ENCODE results near the gene CALR3. TPM values are rescaled to one million over a fixed set of nuclear protein-coding genes. Genes with fewer than 3 reads are reported as not detected.

Gene CALR3
- polyA plus RNA-seq, 1 experiment: not detected

DNA sequence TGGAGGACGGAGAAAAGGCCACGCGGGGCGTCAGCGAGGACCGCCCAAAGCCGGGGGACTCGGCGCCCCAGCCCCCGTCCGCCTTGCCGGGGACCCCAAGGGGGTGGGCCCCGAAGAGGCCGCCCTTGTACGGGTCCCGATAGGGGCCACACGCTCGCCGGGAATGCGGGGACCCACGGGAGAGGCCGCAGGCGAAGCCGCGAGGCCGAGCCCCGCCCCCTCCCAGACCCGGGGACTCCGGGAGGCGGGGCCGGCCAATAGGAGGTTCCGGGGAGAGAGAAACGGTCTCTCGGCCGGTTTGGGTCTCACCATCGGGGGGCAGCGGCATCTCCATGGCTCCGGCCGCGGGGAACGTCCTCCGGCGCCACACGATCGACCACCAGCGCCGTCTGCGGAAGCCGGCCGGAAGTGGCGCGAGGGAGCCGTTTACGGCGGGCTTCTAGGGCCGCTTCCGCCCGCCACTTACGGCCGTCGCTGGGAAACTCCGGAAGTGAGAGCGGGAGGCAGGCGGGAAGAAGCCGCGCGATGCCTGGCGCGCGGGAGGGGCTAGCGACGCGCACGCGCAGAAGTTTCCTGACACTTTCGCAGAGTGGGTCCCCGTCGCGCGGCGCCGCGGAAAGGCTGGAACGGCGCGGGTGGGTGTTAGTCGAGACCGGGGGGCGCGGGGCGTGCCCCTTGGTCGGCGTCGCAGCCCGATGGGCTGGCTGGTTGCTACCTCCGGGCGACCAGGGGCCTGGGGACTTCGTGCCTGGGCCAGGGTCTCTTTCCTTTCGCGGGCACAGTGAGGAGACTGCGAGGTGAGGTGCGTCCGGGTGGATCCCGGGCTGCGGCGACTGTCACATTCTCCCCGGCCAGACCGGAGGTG is 46.3 kb upstream of the CALR3 start, which contains the start of gene CHERP:
Gene CHERP (minus strand): TSS at position 393 of the 865 bp plus-strand sequence. CDS start 59 bp downstream, at position 334.
- peak within 1 kb of the TSS; percentile 92 for H3K4me3 ChIP-seq (ENCODE audit: low read depth, low read length)
- H3K27me3 ChIP-seq (ENCODE audit: control insufficient read depth, insufficient read depth, low read length): no peaks in the 10 kb centered on the region
- ChIA-PET CTCF (interaction anchor here (0.7 kb wide), 1 partner anchor 9 kb away, joined by 3 read pairs; no protein-coding TSS in a partner anchor), POLR2A (interaction anchor here (0.6 to 1.1 kb wide), 7 partner anchors 18 to 763 kb away, joined by 3 to 9 read pairs (median 4); partner anchors contain the start of gene MED26)
- TF ChIP-seq CTCF (IDR thresholded peaks at IDR 0.05; ENCODE audit: low read depth, low read length): no peak
- peaks cover 2% of the 10 kb centered on the region; the same call in 1 of the 2 replicates for H3K9me3 ChIP-seq (ENCODE audit: control insufficient read depth, insufficient read depth, low read length)
- peak; percentile 70 for DNase-seq (ENCODE audit: low read depth, low spot score)
- peak within 1 kb of the TSS; percentile 47 for H3K27ac ChIP-seq (ENCODE audit: low read depth, low read length)

DNA sequence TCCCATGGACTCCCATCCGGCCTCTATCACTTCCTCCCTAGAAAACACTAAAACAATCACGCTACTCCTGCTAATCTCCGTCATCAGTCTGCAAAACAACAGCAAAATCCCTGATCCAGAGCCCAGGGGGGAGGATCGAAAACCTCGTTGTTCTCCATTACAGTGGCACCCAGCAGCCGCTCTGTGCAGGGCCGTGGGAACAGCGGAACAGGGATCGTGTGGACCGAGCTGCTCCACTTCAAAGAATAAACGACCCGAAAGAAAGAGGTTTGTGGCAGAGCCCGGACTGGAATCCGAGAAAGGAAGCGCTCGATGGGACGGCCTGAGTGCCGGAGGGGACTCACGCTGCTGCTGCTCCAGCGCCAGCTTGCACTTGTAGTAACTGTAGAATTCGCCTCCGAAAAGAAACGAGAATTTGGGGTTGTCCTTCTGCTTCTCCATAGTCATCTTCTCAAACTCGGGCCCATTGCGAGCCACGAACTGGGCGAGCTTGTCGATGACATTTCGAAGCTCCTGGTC is 45.6 kb upstream of the CALR3 start:
- POLR2A ChIA-PET: interaction anchor here (0.6 to 1.0 kb wide), 5 partner anchors 17 to 764 kb away, joined by 3 to 9 read pairs (median 4); partner anchors contain the start of gene MED26
- Histone ChIP-seq H3K9me3 (ENCODE audit: control insufficient read depth, insufficient read depth, low read length) (peaks cover 2% of the 10 kb centered on the region; the same call in 1 of the 2 replicates), H3K27ac (ENCODE audit: low read depth, low read length) (peak overlapping the region; percentile 47), H3K4me3 (ENCODE audit: low read depth, low read length) (peak overlapping the region; percentile 92), H3K27me3 (ENCODE audit: control insufficient read depth, insufficient read depth, low read length) (no peaks in the 10 kb centered on the region)
- TF ChIP-seq CTCF (IDR thresholded peaks at IDR 0.05; ENCODE audit: low read depth, low read length): no peak
- DNase-seq (ENCODE audit: low read depth, low spot score): no peak
- CTCF ChIA-PET: no interaction called here

DNA sequence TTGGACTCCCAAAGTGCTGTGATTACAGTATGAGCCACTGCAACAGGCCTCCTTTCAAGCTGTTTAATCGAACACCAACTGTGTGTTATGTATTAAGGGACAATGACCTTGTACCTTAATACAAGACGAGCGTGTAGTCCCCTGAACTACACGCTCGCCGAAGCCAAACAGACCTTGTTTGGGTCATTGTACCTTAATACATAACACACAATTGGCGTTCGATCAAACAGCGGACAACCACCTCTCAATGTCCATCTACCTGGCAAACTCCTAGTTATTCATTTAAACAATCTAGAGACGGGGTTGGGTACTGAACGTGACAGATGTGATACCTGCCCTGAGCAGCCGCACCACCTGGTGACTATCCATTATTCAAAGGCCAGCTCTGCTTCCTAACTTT is 45.0 kb upstream of the CALR3 start:
- H3K27ac ChIP-seq (ENCODE audit: low read depth, low read length): peak overlapping the region; percentile 47
- ChIA-PET POLR2A (no interaction called here), CTCF (no interaction called here)
- peaks cover 2% of the 10 kb centered on the region; the same call in 1 of the 2 replicates for H3K9me3 ChIP-seq (ENCODE audit: control insufficient read depth, insufficient read depth, low read length)
- DNase-seq (ENCODE audit: low read depth, low spot score): no peak
- TF ChIP-seq CTCF (IDR thresholded peaks at IDR 0.05; ENCODE audit: low read depth, low read length): no peak
- H3K27me3 ChIP-seq (ENCODE audit: control insufficient read depth, insufficient read depth, low read length): no peaks in the 10 kb centered on the region
- H3K4me3 ChIP-seq (ENCODE audit: low read depth, low read length): peak overlapping the region; percentile 92

DNA sequence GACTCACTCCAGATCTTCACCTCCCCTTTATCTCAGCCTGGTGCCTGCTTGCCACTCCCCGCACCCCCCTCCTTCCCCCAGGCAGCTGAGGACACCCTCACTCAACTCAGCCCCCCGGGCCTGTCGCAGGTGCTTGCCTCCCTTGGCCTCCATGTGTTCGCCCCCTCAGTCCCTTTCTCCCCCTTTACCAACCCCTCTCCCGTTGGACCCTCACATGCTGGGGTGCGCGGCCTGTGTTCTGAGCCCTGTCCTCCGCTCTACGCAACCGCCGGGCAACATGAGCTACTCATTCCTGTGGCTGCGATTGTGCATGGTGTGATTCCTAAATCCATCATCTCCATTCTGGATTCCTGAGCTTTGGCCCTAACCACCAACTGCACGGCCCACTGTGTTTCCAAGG is 41.1 kb upstream of the CALR3 start:
- POLR2A ChIA-PET: interaction anchor here (0.6 kb wide), 1 partner anchor 20 kb away, joined by 3 read pairs; no protein-coding TSS in a partner anchor
- no peaks in the 10 kb centered on the region for H3K27me3 ChIP-seq (ENCODE audit: control insufficient read depth, insufficient read depth, low read length)
- 0 out of 2 replicates have a peak, but pooled peaks cover 2% of the 10 kb centered on the region for H3K9me3 ChIP-seq (ENCODE audit: control insufficient read depth, insufficient read depth, low read length)
- H3K27ac ChIP-seq (ENCODE audit: low read depth, low read length): no peak overlapping the region
- no peak for DNase-seq (ENCODE audit: low read depth, low spot score)
- no peak for TF ChIP-seq CTCF (IDR thresholded peaks at IDR 0.05; ENCODE audit: low read depth, low read length)
- H3K4me3 ChIP-seq (ENCODE audit: low read depth, low read length): no peak overlapping the region
- CTCF ChIA-PET: interaction anchor here (0.6 to 0.7 kb wide), 3 partner anchors 15 to 31 kb away, joined by 3 to 9 read pairs (median 3); no protein-coding TSS in a partner anchor

Measured in AG04450 (cell line).